Measurements from ENCODE around the gene KIF16B.
"Not testable (repeated sequence)": the region's sequence is repeated elsewhere in the genome, so short reads cannot be mapped to it uniquely, and the experiment has no call there.

Gene KIF16B

GRCh38 chr20:16553101-16553500 lies 20.1 kb downstream of the KIF16B start:
- no peak for DNase-seq

- DNase-seq: no peak
These were observed 21.2 kb downstream of the KIF16B start for GRCh38 chr20:16552015-16552414.

GRCh38 chr20:16551607-16552006 lies 21.6 kb downstream of the KIF16B start:
- DNase-seq: no peak

GRCh38 chr20:16548068-16548672 lies 25.1 kb downstream of the KIF16B start:
- no peak for DNase-seq

GRCh38 chr20:16544949-16545348 lies 28.3 kb downstream of the KIF16B start:
- no peak for DNase-seq

- DNase-seq: no peak
These were observed 30.8 kb downstream of the KIF16B start for GRCh38 chr20:16542477-16542876.

- no peak for DNase-seq
These were observed 31.4 kb downstream of the KIF16B start for GRCh38 chr20:16541878-16542277.

- DNase-seq: no peak
These were observed 32.0 kb downstream of the KIF16B start for GRCh38 chr20:16541226-16541625.

- no peak for DNase-seq
These were observed 33.8 kb downstream of the KIF16B start for GRCh38 chr20:16539280-16540021.

GRCh38 chr20:16538779-16539178 lies 34.5 kb downstream of the KIF16B start:
- DNase-seq: no peak

- no peak for DNase-seq
These were observed 35.3 kb downstream of the KIF16B start for GRCh38 chr20:16537918-16538317.

- DNase-seq: no peak
These were observed 36.1 kb downstream of the KIF16B start for GRCh38 chr20:16537025-16537665.

GRCh38 chr20:16535277-16535676 lies 38.0 kb downstream of the KIF16B start:
- no peak for DNase-seq

GRCh38 chr20:16533502-16533901 lies 39.7 kb downstream of the KIF16B start:
- no peak for DNase-seq

- no peak for DNase-seq
These were observed 41.8 kb downstream of the KIF16B start for GRCh38 chr20:16531485-16531884.

GRCh38 chr20:16530201-16530681 lies 43.0 kb downstream of the KIF16B start:
- no peak for DNase-seq

GRCh38 chr20:16528078-16528477 lies 45.2 kb downstream of the KIF16B start:
- no peak for DNase-seq

GRCh38 chr20:16527438-16527837 lies 45.8 kb downstream of the KIF16B start:
- DNase-seq: no peak

GRCh38 chr20:16526433-16527380 lies 46.5 kb downstream of the KIF16B start:
- no peak for DNase-seq

- DNase-seq: not testable (repeated sequence)
These were observed 50.6 kb downstream of the KIF16B start for GRCh38 chr20:16522651-16523050.

- no peak for DNase-seq
These were observed 53.1 kb downstream of the KIF16B start for GRCh38 chr20:16520154-16520553.

GRCh38 chr20:16519673-16520072 lies 53.6 kb downstream of the KIF16B start:
- DNase-seq: not testable (repeated sequence)

- DNase-seq: no peak
These were observed 54.5 kb downstream of the KIF16B start for GRCh38 chr20:16518784-16519084.

All from right kidney (tissue), 1 donor.